HEK293 (cell line): Measurements from ENCODE around the gene MYL3.

Source experiments
- CTCF ChIA-PET: fragments of 350-600 bp; formaldehyde crosslinking; extraction: SDS; loops from one replicate; lab custom pipeline; 2021; ENCODE audit warnings: antibody characterized with exemption; lab: Yijun Ruan, JAX
- POLR2A ChIA-PET: fragments of 300-600 bp; formaldehyde crosslinking; extraction: SDS; loops from one replicate; lab custom pipeline; 2020; ENCODE audit warnings: antibody characterized with exemption, inconsistent platforms; lab: Yijun Ruan, JAX
- H3K27ac ChIP-seq: fragments of 200-500 bp; sonication (Bioruptor generic); 2 replicates; pipeline ENCODE4 v1.5.1; 2014; ENCODE audit warnings: low read depth, low read length, control low read depth, inconsistent platforms; ENCODE audit errors: extremely low read depth
- H3K36me3 ChIP-seq, 2 experiments: fragments of 200-500 bp in 1 of 2; sonication (Bioruptor generic) in 1 of 2; 1 replicate in 1 of 2; 2 replicates in 1 of 2; pipeline ENCODE4 v1.5.1; 2014 to 2017; ENCODE audit warnings: inconsistent platforms in 2 of 2, low read length in 2 of 2; ENCODE audit not compliant: control insufficient read depth in 2 of 2, insufficient read depth in 1 of 2
- H3K4me1 ChIP-seq: fragments of 200-500 bp; sonication (Bioruptor generic); 2 replicates; pipeline ENCODE4 v1.5.1; 2014; ENCODE audit warnings: mild to moderate bottlenecking, low read length, inconsistent platforms; ENCODE audit not compliant: control insufficient read depth, insufficient read depth
- H3K4me3 ChIP-seq: 2 replicates; pipeline ENCODE4 v1.5.1; 2011; ENCODE audit warnings: low read depth, mild to moderate bottlenecking, control low read depth, low read length, moderate library complexity
- H3K9me3 ChIP-seq: fragments of 200-500 bp; sonication (Bioruptor generic); 2 replicates; pipeline ENCODE4 v1.5.1; 2014; ENCODE audit warnings: low read depth, low read length, inconsistent platforms; ENCODE audit not compliant: control insufficient read depth, insufficient read depth
- HOXA7 ChIP-seq: sonication (generic); formaldehyde crosslinking; IDR thresholded peaks from 2 replicates; pipeline ENCODE4 v1.8.1; 2022; ENCODE audit warnings: missing genetic modification reagents, borderline replicate concordance
- HOXC10 ChIP-seq: sonication (generic); formaldehyde crosslinking; IDR thresholded peaks from 2 replicates; pipeline ENCODE4 v1.8.1; 2023; ENCODE audit warnings: mild to moderate bottlenecking, missing genetic modification reagents
- KLF9 ChIP-seq: fragments of 450-650 bp; formaldehyde crosslinking; IDR thresholded peaks from 2 replicates; pipeline ENCODE4 v1.5.1; 2016; ENCODE audit warnings: missing biosample characterization, missing genetic modification characterization, low read depth
- OSR2 ChIP-seq: fragments of 450-650 bp; formaldehyde crosslinking; IDR thresholded peaks from 2 replicates; pipeline ENCODE4 v1.5.1; 2016; ENCODE audit warnings: missing biosample characterization, missing genetic modification characterization
- SP2 ChIP-seq: fragments of 450-650 bp; formaldehyde crosslinking; IDR thresholded peaks from 2 replicates; pipeline ENCODE4 v1.5.1; 2016; ENCODE audit warnings: missing biosample characterization, missing genetic modification characterization
- ZNF16 ChIP-seq: fragments of 450-650 bp; formaldehyde crosslinking; IDR thresholded peaks from 2 replicates; pipeline ENCODE4 v1.5.1; 2016; ENCODE audit warnings: low read depth, missing biosample characterization, missing genetic modification characterization
- ZNF221 ChIP-seq: fragments of 450-650 bp; formaldehyde crosslinking; IDR thresholded peaks from 2 replicates; pipeline ENCODE4 v1.5.1; 2017; ENCODE audit warnings: missing biosample characterization, missing genetic modification characterization, borderline replicate concordance
- ZNF223 ChIP-seq: fragments of 450-650 bp; formaldehyde crosslinking; IDR thresholded peaks from 2 replicates; pipeline ENCODE4 v1.5.1; 2016; ENCODE audit warnings: missing biosample characterization, missing genetic modification characterization
- ZNF23 ChIP-seq: fragments of 450-650 bp; formaldehyde crosslinking; IDR thresholded peaks from 2 replicates; pipeline ENCODE4 v1.5.1; 2016; ENCODE audit warnings: missing biosample characterization, missing genetic modification characterization, borderline replicate concordance
- ZNF600 ChIP-seq: fragments of 450-650 bp; formaldehyde crosslinking; IDR thresholded peaks from 2 replicates; pipeline ENCODE4 v1.5.1; 2016; ENCODE audit warnings: missing biosample characterization, missing genetic modification characterization
- ZNF626 ChIP-seq: fragments of 450-650 bp; sonication (Bioruptor Pico); formaldehyde crosslinking; IDR thresholded peaks from 2 replicates; pipeline ENCODE4 v1.5.1; 2018; ENCODE audit warnings: missing biosample characterization, missing genetic modification characterization, inconsistent platforms
- ZNF639 ChIP-seq: fragments of 450-650 bp; formaldehyde crosslinking; IDR thresholded peaks from 2 replicates; pipeline ENCODE4 v1.5.1; 2016; ENCODE audit warnings: missing biosample characterization, missing genetic modification characterization
- ZNF792 ChIP-seq: fragments of 450-650 bp; formaldehyde crosslinking; IDR thresholded peaks from 2 replicates; pipeline ENCODE4 v1.5.1; 2016; ENCODE audit warnings: missing biosample characterization, missing genetic modification characterization
- TF ChIP-seq, protein P1 (sequence below): fragments of 450-650 bp; formaldehyde crosslinking; IDR thresholded peaks from 2 replicates; pipeline ENCODE4 v1.5.1; 2016; ENCODE audit warnings: missing biosample characterization, missing genetic modification characterization
- TF ChIP-seq, protein P2 (sequence below): fragments of 450-650 bp; formaldehyde crosslinking; IDR thresholded peaks from 2 replicates; pipeline ENCODE4 v1.5.1; 2016; ENCODE audit warnings: missing biosample characterization, missing genetic modification characterization
- TF ChIP-seq, protein P3 (sequence below): fragments of 450-650 bp; formaldehyde crosslinking; IDR thresholded peaks from 2 replicates; pipeline ENCODE4; 2016; ENCODE audit warnings: missing biosample characterization, missing genetic modification characterization

Gene MYL3

GRCh38 chr3:46888705-46889104 is 25.5 kb upstream of the MYL3 start:
- TF ChIP-seq ZNF16 (no peak), ZNF223 (tag by site-specific recombination) (no peak), SP2 (tag by site-specific recombination) (no peak), HOXC10 (CRISPR knock-in tag) (no peak)
- TF ChIP-seq, protein P1, sequence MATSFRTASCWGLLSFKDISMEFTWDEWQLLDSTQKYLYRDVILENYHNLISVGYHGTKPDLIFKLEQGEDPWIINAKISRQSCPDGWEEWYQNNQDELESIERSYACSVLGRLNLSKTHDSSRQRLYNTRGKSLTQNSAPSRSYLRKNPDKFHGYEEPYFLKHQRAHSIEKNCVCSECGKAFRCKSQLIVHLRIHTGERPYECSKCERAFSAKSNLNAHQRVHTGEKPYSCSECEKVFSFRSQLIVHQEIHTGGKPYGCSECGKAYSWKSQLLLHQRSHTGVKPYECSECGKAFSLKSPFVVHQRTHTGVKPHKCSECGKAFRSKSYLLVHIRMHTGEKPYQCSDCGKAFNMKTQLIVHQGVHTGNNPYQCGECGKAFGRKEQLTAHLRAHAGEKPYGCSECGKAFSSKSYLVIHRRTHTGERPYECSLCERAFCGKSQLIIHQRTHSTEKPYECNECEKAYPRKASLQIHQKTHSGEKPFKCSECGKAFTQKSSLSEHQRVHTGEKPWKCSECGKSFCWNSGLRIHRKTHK (tag by site-specific recombination) = no peak
- TF ChIP-seq, all 188 proteins: peak for 0
- Histone ChIP-seq H3K27ac (no peak overlapping the region), H3K4me3 (no peak overlapping the region), H3K4me1 (no peaks in the 10 kb centered on the region), H3K9me3 (no peaks in the 10 kb centered on the region), H3K36me3 (no peaks in the 10 kb centered on the region)
- CTCF ChIA-PET = interaction anchor here (1.2 kb wide), 1 partner anchor 23 kb away, joined by 4 read pairs; no protein-coding TSS in a partner anchor
- POLR2A ChIA-PET = no interaction called here

GRCh38 chr3:46887980-46888494 is 24.8 kb upstream of the MYL3 start:
- Histone ChIP-seq H3K9me3 (no peaks in the 10 kb centered on the region), H3K36me3 (no peaks in the 10 kb centered on the region), H3K4me3 (no peak overlapping the region)
- TF ChIP-seq, protein P2, sequence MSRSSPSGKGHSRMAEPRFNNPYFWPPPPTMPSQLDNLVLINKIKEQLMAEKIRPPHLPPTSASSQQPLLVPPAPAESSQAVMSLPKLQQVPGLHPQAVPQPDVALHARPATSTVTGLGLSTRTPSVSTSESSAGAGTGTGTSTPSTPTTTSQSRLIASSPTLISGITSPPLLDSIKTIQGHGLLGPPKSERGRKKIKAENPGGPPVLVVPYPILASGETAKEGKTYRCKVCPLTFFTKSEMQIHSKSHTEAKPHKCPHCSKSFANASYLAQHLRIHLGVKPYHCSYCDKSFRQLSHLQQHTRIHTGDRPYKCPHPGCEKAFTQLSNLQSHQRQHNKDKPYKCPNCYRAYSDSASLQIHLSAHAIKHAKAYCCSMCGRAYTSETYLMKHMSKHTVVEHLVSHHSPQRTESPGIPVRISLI (tag by site-specific recombination) = no peak
- TF ChIP-seq HOXA7 (CRISPR knock-in tag) (no peak), ZNF23 (no peak), ZNF600 (tag by site-specific recombination) (no peak), ZNF221 (no peak)
- TF ChIP-seq, protein P3, sequence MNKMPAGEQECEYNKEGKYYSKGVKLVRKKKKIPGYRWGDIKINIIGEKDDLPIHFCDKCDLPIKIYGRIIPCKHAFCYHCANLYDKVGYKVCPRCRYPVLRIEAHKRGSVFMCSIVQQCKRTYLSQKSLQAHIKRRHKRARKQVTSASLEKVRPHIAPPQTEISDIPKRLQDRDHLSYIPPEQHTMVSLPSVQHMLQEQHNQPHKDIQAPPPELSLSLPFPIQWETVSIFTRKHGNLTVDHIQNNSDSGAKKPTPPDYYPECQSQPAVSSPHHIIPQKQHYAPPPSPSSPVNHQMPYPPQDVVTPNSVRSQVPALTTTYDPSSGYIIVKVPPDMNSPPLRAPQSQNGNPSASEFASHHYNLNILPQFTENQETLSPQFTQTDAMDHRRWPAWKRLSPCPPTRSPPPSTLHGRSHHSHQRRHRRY (tag by site-specific recombination) = no peak
- TF ChIP-seq, all 188 proteins: peak for 0
- no peaks in the 10 kb centered on the region for H3K4me1 ChIP-seq
- ChIA-PET POLR2A (no interaction called here), CTCF (interaction anchor here (0.5 to 1.2 kb wide), 2 partner anchors 22 to 79 kb away, joined by 3 to 4 read pairs; no protein-coding TSS in a partner anchor)
- no peak overlapping the region for H3K27ac ChIP-seq

- ChIA-PET POLR2A (interaction anchor here (1.2 kb wide), 1 partner anchor 8 kb away, joined by 3 read pairs; no protein-coding TSS in a partner anchor), CTCF (interaction anchor here (0.7 kb wide), 1 partner anchor 24 kb away, joined by 3 read pairs; no protein-coding TSS in a partner anchor)
- TF ChIP-seq ZNF23 (no peak), KLF9 (tag by site-specific recombination) (no peak), OSR2 (tag by site-specific recombination) (no peak), ZNF626 (tag by site-specific recombination) (no peak), ZNF792 (tag by site-specific recombination) (no peak), ZNF639 (no peak)
- TF ChIP-seq, all 188 proteins: peak for 0
Measured at GRCh38 chr3:46885612-46886011, 22.4 kb upstream of the MYL3 start.

More at GRCh38 chr3:46885612-46886011, 22.4 kb upstream of the MYL3 start:
- H3K36me3 ChIP-seq = no peaks in the 10 kb centered on the region
- no peak overlapping the region for H3K27ac ChIP-seq
- H3K4me3 ChIP-seq = no peak overlapping the region
- H3K4me1 ChIP-seq = no peaks in the 10 kb centered on the region
- H3K9me3 ChIP-seq = no peaks in the 10 kb centered on the region
